PC-3 (cell line): ENCODE results near the gene TRH. TPM values are rescaled to one million over a fixed set of nuclear protein-coding genes. Genes with fewer than 3 reads are reported as not detected.

Experiments
- ATAC-seq: fragments of 200-7000 bp; cut with Tn5 transposase; 2 replicates; pipeline ENCODE4 v1.9.1; 2020; ENCODE audit warnings: mild to moderate bottlenecking, moderate library complexity
- BruUV-seq: library from RNA; stranded (reverse); fragments of 400-500 nt; replicated peaks from 2 replicates; lab custom pipeline; 2021; lab: Mats Ljungman, UMichigan
- CTCF ChIA-PET: fragments of 300-600 bp; sonication (Branson Sonifier 250); formaldehyde crosslinking; loops from one replicate; lab custom pipeline; 2022; ENCODE audit warnings: antibody characterized with exemption; lab: Charles Lee
- POLR2A ChIA-PET: fragments of 300-600 bp; sonication (Branson Sonifier 250); formaldehyde crosslinking; loops from one replicate; lab custom pipeline; 2022; ENCODE audit warnings: antibody characterized with exemption; ENCODE audit not compliant: unreplicated experiment; lab: Charles Lee
- DNase-seq: peaks from one replicate; pipeline ENCODE4 v3.0.0-alpha.2; 2015
- H2AFZ ChIP-seq: fragments of 300-600 bp; sonication (generic); 2 replicates; pipeline ENCODE4 v1.6.0; 2016; ENCODE audit warnings: antibody characterized with exemption, low read length
- H3F3A ChIP-seq: fragments of 300-600 bp; sonication (generic); one replicate; pipeline ENCODE4 v1.6.0; 2017; ENCODE audit warnings: antibody characterized with exemption, low read length, control low read depth, mild to moderate bottlenecking; ENCODE audit not compliant: unreplicated experiment
- H3K27ac ChIP-seq: fragments of 300-600 bp; sonication (generic); 2 replicates; pipeline ENCODE4 v1.5.1; 2016; ENCODE audit warnings: mild to moderate bottlenecking, low read length
- H3K27me3 ChIP-seq: fragments of 300-600 bp; sonication (generic); 2 replicates; pipeline ENCODE4 v1.6.1; 2016; ENCODE audit warnings: low read length, mixed read lengths
- H3K36me3 ChIP-seq: fragments of 300-600 bp; sonication (generic); 2 replicates; pipeline ENCODE4 v1.6.1; 2016; ENCODE audit warnings: low read depth, mixed run types, low read length, mixed read lengths
- H3K4me1 ChIP-seq: fragments of 300-600 bp; sonication (generic); 2 replicates; pipeline ENCODE4 v1.5.1; 2016; ENCODE audit warnings: low read length; ENCODE audit not compliant: insufficient read depth
- H3K4me2 ChIP-seq: fragments of 300-600 bp; sonication (generic); 2 replicates; pipeline ENCODE4 v1.6.0; 2016; ENCODE audit warnings: low read length
- H3K4me3 ChIP-seq: fragments of 300-600 bp; sonication (generic); 2 replicates; pipeline ENCODE4 v1.5.1; 2016; ENCODE audit warnings: mild to moderate bottlenecking, low read length, mixed read lengths
- H3K79me2 ChIP-seq: fragments of 300-600 bp; sonication (generic); 2 replicates; pipeline ENCODE4 v1.6.1; 2017; ENCODE audit warnings: low read length, mixed read lengths
- H3K9ac ChIP-seq: fragments of 300-600 bp; sonication (generic); 2 replicates; pipeline ENCODE4 v1.6.0; 2016; ENCODE audit warnings: mild to moderate bottlenecking, low read length
- H3K9me2 ChIP-seq: fragments of 300-600 bp; sonication (generic); replicated peaks from 2 replicates; pipeline ENCODE4 v1.6.1; 2016; ENCODE audit warnings: mixed run types, low read length, mixed read lengths
- H3K9me3 ChIP-seq: fragments of 300-600 bp; sonication (generic); 2 replicates; pipeline ENCODE4 v1.6.1; 2016; ENCODE audit warnings: low read length, mixed read lengths
- H4K20me1 ChIP-seq: fragments of 300-600 bp; sonication (generic); 2 replicates; pipeline ENCODE4 v1.6.1; 2016; ENCODE audit warnings: low read length, mixed read lengths
- EZH2 ChIP-seq: fragments of 300-600 bp; sonication (generic); IDR thresholded peaks from one replicate; pipeline ENCODE4 v1.6.1; 2017; ENCODE audit warnings: antibody characterized with exemption, mild to moderate bottlenecking, low read length; ENCODE audit not compliant: unreplicated experiment
- EZH2phosphoT487 ChIP-seq: fragments of 300-600 bp; sonication (generic); IDR thresholded peaks from 2 replicates; pipeline ENCODE4 v1.6.1; 2018; ENCODE audit warnings: mild to moderate bottlenecking, antibody characterized with exemption, low read length, borderline replicate concordance
- intact Hi-C: fragments of 100-400 bp; cut with micrococcal nuclease; formaldehyde crosslinking; loops from 2 replicates; pipeline ENCODE4 v1.9.0; 2023
- total RNA-seq: library from RNA; depleted of rRNA; stranded (reverse); fragments of >200 nt; gene quantifications from 2 replicates; pipeline ENCODE4 v1.2.3, GENCODE V29; 2014
- TF ChIP-seq, protein P1 (sequence below): fragments of 300-600 bp; sonication (generic); conservative IDR thresholded peaks from 2 replicates; pipeline ENCODE4 v1.5.1; 2017; ENCODE audit warnings: antibody characterized with exemption, low read depth, mild to moderate bottlenecking, low read length

TRH gene
- total RNA-seq, 1 experiment from 2014 or later: not detected

DNA sequence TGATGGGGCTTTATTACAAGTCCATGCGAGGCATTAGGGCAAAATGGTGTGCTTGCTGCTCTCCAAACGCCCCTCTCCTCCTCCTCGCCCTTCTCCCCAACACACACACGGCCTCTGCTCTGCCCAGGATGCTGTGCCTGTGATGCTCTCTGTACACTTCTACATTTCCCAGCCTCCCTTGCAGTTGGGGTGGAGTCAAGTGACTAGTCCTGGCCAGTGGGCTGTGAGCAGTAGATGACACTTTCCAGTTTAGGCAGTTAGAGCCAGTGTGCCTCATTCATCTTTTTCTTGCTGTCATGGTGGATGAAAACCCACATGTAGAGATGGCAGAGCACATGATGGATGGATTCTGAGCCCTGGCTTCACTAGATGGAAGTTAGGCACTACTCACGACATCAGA, 5.4 kb downstream of the TRH start:
- H2AFZ ChIP-seq: no peak overlapping the region
- no peak overlapping the region for H3K9ac ChIP-seq
- CTCF ChIA-PET: no interaction called here
- H3K27ac ChIP-seq: no peak overlapping the region
- no peaks in the 10 kb centered on the region for H3K79me2 ChIP-seq
- no peak overlapping the region for H3K4me2 ChIP-seq
- no TSS peak for BruUV-seq
- intact Hi-C loops: no loop called here
- no peaks in the 10 kb centered on the region for H3K9me2 ChIP-seq
- POLR2A ChIA-PET: no interaction called here
- ATAC-seq: no peak
- 0 out of 2 replicates have a peak, but pooled peaks cover 26% of the 10 kb centered on the region for H3K27me3 ChIP-seq
- DNase-seq: no peak
- H4K20me1 ChIP-seq: no peaks in the 10 kb centered on the region
- H3K4me1 ChIP-seq: no peaks in the 10 kb centered on the region
- H3K4me3 ChIP-seq: no peak overlapping the region
- H3K36me3 ChIP-seq: no peaks in the 10 kb centered on the region
- TF ChIP-seq EZH2 (no peak), EZH2phosphoT487 (no peak)
- TF ChIP-seq, protein P1, sequence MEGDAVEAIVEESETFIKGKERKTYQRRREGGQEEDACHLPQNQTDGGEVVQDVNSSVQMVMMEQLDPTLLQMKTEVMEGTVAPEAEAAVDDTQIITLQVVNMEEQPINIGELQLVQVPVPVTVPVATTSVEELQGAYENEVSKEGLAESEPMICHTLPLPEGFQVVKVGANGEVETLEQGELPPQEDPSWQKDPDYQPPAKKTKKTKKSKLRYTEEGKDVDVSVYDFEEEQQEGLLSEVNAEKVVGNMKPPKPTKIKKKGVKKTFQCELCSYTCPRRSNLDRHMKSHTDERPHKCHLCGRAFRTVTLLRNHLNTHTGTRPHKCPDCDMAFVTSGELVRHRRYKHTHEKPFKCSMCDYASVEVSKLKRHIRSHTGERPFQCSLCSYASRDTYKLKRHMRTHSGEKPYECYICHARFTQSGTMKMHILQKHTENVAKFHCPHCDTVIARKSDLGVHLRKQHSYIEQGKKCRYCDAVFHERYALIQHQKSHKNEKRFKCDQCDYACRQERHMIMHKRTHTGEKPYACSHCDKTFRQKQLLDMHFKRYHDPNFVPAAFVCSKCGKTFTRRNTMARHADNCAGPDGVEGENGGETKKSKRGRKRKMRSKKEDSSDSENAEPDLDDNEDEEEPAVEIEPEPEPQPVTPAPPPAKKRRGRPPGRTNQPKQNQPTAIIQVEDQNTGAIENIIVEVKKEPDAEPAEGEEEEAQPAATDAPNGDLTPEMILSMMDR: no peak
- no peaks in the 10 kb centered on the region for H3F3A ChIP-seq
- no peaks in the 10 kb centered on the region for H3K9me3 ChIP-seq

DNA sequence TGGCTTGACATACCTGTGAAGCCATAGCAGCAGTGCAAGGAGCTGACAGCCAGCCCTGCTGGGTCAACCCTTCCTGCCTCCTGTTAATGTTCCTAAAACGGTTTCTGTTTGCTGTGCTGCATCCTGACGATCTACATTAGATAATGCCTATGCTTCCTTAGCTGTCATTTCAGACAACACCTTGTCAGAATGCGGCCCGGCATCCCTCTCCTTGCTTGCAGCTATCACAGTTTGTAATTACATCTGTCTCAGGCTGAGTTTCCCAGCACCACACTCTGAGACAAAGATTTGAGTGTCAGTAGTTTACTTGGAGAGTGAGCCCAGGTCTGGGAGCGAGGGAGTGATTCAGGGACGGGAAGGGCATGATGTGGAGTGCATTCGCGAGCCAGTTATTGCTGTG, 9.0 kb downstream of the TRH start:
- H3K79me2 ChIP-seq: no peaks in the 10 kb centered on the region
- ChIA-PET POLR2A (no interaction called here), CTCF (no interaction called here)
- no peaks in the 10 kb centered on the region for H4K20me1 ChIP-seq
- no peak overlapping the region for H3K9ac ChIP-seq
- TF ChIP-seq, protein P1: no peak
- TF ChIP-seq EZH2phosphoT487 (no peak), EZH2 (no peak)
- no peak overlapping the region for H3K4me3 ChIP-seq
- H3K4me1 ChIP-seq: no peaks in the 10 kb centered on the region
- H3K36me3 ChIP-seq: no peaks in the 10 kb centered on the region
- intact Hi-C loops: no loop called here
- H3K27ac ChIP-seq: no peak overlapping the region
- 0 out of 2 replicates have a peak, but pooled peaks cover 17% of the 10 kb centered on the region for H3K27me3 ChIP-seq
- DNase-seq (no peak), ATAC-seq (no peak)
- no peaks in the 10 kb centered on the region for H3F3A ChIP-seq
- H2AFZ ChIP-seq: no peak overlapping the region
- H3K9me3 ChIP-seq: no peaks in the 10 kb centered on the region
- H3K9me2 ChIP-seq: no peaks in the 10 kb centered on the region
- H3K4me2 ChIP-seq: no peak overlapping the region
- no TSS peak for BruUV-seq

DNA sequence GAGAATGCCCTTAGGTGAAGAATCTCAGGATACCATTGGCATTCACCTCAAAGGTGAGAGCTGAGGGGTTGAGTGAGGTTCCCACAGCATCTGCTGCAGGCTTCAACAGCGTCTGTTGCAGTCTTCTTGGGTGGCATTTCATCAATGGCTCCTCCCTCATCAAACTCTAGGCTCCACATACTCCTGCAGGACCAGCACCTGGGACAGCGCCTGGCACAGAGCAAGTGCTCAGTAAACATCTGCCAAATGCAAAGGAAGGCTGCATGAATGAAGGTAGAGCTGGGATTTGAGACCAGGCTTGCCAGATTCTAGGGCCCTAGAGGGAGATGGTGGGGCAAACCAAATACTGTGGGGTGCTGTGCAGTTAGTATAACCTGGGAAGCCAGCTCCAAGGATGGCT, 9.6 kb downstream of the TRH start:
- ChIA-PET CTCF (no interaction called here), POLR2A (no interaction called here)
- H3K27me3 ChIP-seq: 0 out of 2 replicates have a peak, but pooled peaks cover 16% of the 10 kb centered on the region
- no peaks in the 10 kb centered on the region for H3K9me3 ChIP-seq
- BruUV-seq: no TSS peak
- TF ChIP-seq EZH2phosphoT487 (no peak), EZH2 (no peak)
- TF ChIP-seq, protein P1: no peak
- H3K4me1 ChIP-seq: no peaks in the 10 kb centered on the region
- DNase-seq (no peak), ATAC-seq (no peak)
- H3K4me2 ChIP-seq: no peak overlapping the region
- H3K4me3 ChIP-seq: no peak overlapping the region
- H3K27ac ChIP-seq: no peak overlapping the region
- H3K9ac ChIP-seq: no peak overlapping the region
- H4K20me1 ChIP-seq: no peaks in the 10 kb centered on the region
- H2AFZ ChIP-seq: no peak overlapping the region
- intact Hi-C loops: no loop called here
- H3F3A ChIP-seq: no peaks in the 10 kb centered on the region
- no peaks in the 10 kb centered on the region for H3K79me2 ChIP-seq
- H3K36me3 ChIP-seq: no peaks in the 10 kb centered on the region
- H3K9me2 ChIP-seq: no peaks in the 10 kb centered on the region
